ENCODE data around the gene SUCLG2.
A peak's percentile ranks its signal among the peaks of the same experiment; 100 is the strongest.

SUCLG2 gene

GRCh38 chr3:67535006-67535405 lies 119.4 kb downstream of the SUCLG2 start:
- no peak for DNase-seq
- in situ Hi-C loops (cut with HindIII; ENCODE audit: low pct_ligation_motif_present, low pct_unique_long_range_greater_than_20kb, low sequenced_read_pairs), result no loop called here

GRCh38 chr3:67534594-67534993 lies 119.8 kb downstream of the SUCLG2 start:
- no peak for DNase-seq
- in situ Hi-C loops (cut with HindIII; ENCODE audit: low pct_ligation_motif_present, low pct_unique_long_range_greater_than_20kb, low sequenced_read_pairs), result no loop called here

GRCh38 chr3:67531181-67532101 lies 123.0 kb downstream of the SUCLG2 start:
- in situ Hi-C loops (cut with HindIII; ENCODE audit: low pct_ligation_motif_present, low pct_unique_long_range_greater_than_20kb, low sequenced_read_pairs), result no loop called here
- no peak for DNase-seq

- DNase-seq, result no peak
- in situ Hi-C loops (cut with HindIII; ENCODE audit: low pct_ligation_motif_present, low pct_unique_long_range_greater_than_20kb, low sequenced_read_pairs), result no loop called here
These were observed 124.5 kb downstream of the SUCLG2 start for GRCh38 chr3:67529915-67530314.

GRCh38 chr3:67529337-67529736 lies 125.1 kb downstream of the SUCLG2 start:
- in situ Hi-C loops (cut with HindIII; ENCODE audit: low pct_ligation_motif_present, low pct_unique_long_range_greater_than_20kb, low sequenced_read_pairs), result no loop called here
- no peak for DNase-seq

GRCh38 chr3:67526246-67526645 lies 128.2 kb downstream of the SUCLG2 start:
- peak; percentile 3 for DNase-seq
- in situ Hi-C loops (cut with HindIII; ENCODE audit: low pct_ligation_motif_present, low pct_unique_long_range_greater_than_20kb, low sequenced_read_pairs), result no loop called here

- DNase-seq, result no peak
- in situ Hi-C loops (cut with HindIII; ENCODE audit: low pct_ligation_motif_present, low pct_unique_long_range_greater_than_20kb, low sequenced_read_pairs), result no loop called here
These were observed 130.4 kb downstream of the SUCLG2 start for GRCh38 chr3:67524046-67524445.

GRCh38 chr3:67522081-67522480 lies 132.3 kb downstream of the SUCLG2 start:
- in situ Hi-C loops (cut with HindIII; ENCODE audit: low pct_ligation_motif_present, low pct_unique_long_range_greater_than_20kb, low sequenced_read_pairs), result no loop called here

GRCh38 chr3:67521053-67521646 lies 133.3 kb downstream of the SUCLG2 start:
- no peak for DNase-seq
- in situ Hi-C loops (cut with HindIII; ENCODE audit: low pct_ligation_motif_present, low pct_unique_long_range_greater_than_20kb, low sequenced_read_pairs), result no loop called here

More at GRCh38 chr3:67522081-67522480, 132.3 kb downstream of the SUCLG2 start:
- DNase-seq, result no peak

GRCh38 chr3:67518236-67518635 lies 136.2 kb downstream of the SUCLG2 start:
- in situ Hi-C loops (cut with HindIII; ENCODE audit: low pct_ligation_motif_present, low pct_unique_long_range_greater_than_20kb, low sequenced_read_pairs), result no loop called here
- no peak for DNase-seq

- in situ Hi-C loops (cut with HindIII; ENCODE audit: low pct_ligation_motif_present, low pct_unique_long_range_greater_than_20kb, low sequenced_read_pairs), result no loop called here
- DNase-seq, result no peak
These were observed 136.6 kb downstream of the SUCLG2 start for GRCh38 chr3:67517781-67518180.

- no peak for DNase-seq
- in situ Hi-C loops (cut with HindIII; ENCODE audit: low pct_ligation_motif_present, low pct_unique_long_range_greater_than_20kb, low sequenced_read_pairs), result no loop called here
These were observed 137.9 kb downstream of the SUCLG2 start for GRCh38 chr3:67516496-67516895.

GRCh38 chr3:67515778-67516177 lies 138.6 kb downstream of the SUCLG2 start:
- in situ Hi-C loops (cut with HindIII; ENCODE audit: low pct_ligation_motif_present, low pct_unique_long_range_greater_than_20kb, low sequenced_read_pairs), result no loop called here
- no peak for DNase-seq

GRCh38 chr3:67509471-67510075 lies 144.8 kb downstream of the SUCLG2 start:
- in situ Hi-C loops (cut with HindIII; ENCODE audit: low pct_ligation_motif_present, low pct_unique_long_range_greater_than_20kb, low sequenced_read_pairs), result no loop called here
- no peak for DNase-seq

- DNase-seq, result no peak
- in situ Hi-C loops (cut with HindIII; ENCODE audit: low pct_ligation_motif_present, low pct_unique_long_range_greater_than_20kb, low sequenced_read_pairs), result no loop called here
These were observed 146.8 kb downstream of the SUCLG2 start for GRCh38 chr3:67507584-67507983.

GRCh38 chr3:67500709-67501108 lies 153.7 kb downstream of the SUCLG2 start:
- in situ Hi-C loops (cut with HindIII; ENCODE audit: low pct_ligation_motif_present, low pct_unique_long_range_greater_than_20kb, low sequenced_read_pairs), result no loop called here
- no peak for DNase-seq

GRCh38 chr3:67497746-67498145 lies 156.7 kb downstream of the SUCLG2 start:
- in situ Hi-C loops (cut with HindIII; ENCODE audit: low pct_ligation_motif_present, low pct_unique_long_range_greater_than_20kb, low sequenced_read_pairs), result no loop called here
- no peak for DNase-seq

- in situ Hi-C loops (cut with HindIII; ENCODE audit: low pct_ligation_motif_present, low pct_unique_long_range_greater_than_20kb, low sequenced_read_pairs), result no loop called here
- DNase-seq, result no peak
These were observed 158.7 kb downstream of the SUCLG2 start for GRCh38 chr3:67495751-67496150.

- DNase-seq, result no peak
- in situ Hi-C loops (cut with HindIII; ENCODE audit: low pct_ligation_motif_present, low pct_unique_long_range_greater_than_20kb, low sequenced_read_pairs), result no loop called here
These were observed 160.6 kb downstream of the SUCLG2 start for GRCh38 chr3:67493808-67494207.

GRCh38 chr3:67490658-67491057 lies 163.8 kb downstream of the SUCLG2 start:
- in situ Hi-C loops (cut with HindIII; ENCODE audit: low pct_ligation_motif_present, low pct_unique_long_range_greater_than_20kb, low sequenced_read_pairs), result no loop called here
- no peak for DNase-seq

Data from ACHN (cell line).